GM18498 (cell line): ENCODE data around the gene MRPL37.

Experiments
- ATAC-seq: cut with Tn5 transposase; IDR thresholded peaks from one replicate; pipeline ENCODE4 v1.9.1; 2021; ENCODE audit warnings: mild to moderate bottlenecking, moderate library complexity; ENCODE audit not compliant: unreplicated experiment

The MRPL37 gene

DNA sequence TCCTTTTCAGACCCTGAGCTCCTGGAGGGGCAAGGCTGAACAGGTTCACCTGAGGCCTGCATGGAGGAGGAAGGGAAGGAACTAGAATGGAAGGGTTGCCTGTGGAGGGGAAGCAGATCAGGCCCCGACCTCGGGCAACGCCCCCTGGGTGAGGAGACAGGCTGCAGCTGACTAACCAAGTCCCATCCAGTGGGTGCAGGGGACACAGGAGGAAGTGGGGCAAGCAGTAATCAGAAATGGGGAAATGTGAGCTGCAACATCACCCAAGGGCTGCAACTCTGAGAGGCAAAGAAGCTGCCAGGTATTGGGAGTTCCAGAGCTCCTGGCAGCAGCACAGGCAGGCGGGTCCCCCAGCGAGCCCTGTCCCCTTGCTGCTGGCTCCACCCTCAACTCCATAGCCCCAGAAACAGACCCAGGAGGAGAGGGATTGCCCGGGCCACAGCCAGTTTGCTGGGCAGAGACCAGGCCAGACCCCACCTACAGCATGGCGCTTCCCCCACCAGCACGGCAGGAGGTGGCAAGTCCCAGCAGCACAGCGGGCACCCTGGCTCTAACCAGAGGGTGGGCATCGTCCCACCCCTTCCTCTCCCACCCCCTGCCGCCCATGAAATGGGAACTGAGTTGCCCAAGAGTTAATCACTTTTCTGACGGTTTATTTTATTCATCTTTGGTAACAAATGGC is 38.5 kb downstream of the MRPL37 start:
- no peak for ATAC-seq

DNA sequence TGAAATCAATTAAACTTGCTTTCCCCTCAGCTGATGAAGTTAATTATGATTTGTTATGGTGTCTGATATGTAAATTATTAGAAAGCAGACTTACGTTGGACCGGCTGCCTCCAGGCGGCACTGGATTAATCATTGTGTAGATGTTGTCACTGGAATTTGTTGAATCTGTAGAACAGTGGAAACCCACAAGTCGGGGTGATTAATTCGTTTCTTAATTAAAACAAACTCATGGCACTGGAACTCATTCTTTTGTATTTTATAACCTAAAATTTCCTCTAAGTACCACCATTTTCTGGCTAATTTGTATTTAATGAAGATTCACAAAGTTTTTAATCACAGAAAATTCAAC is 39.0 kb downstream of the MRPL37 start:
- no peak for ATAC-seq

DNA sequence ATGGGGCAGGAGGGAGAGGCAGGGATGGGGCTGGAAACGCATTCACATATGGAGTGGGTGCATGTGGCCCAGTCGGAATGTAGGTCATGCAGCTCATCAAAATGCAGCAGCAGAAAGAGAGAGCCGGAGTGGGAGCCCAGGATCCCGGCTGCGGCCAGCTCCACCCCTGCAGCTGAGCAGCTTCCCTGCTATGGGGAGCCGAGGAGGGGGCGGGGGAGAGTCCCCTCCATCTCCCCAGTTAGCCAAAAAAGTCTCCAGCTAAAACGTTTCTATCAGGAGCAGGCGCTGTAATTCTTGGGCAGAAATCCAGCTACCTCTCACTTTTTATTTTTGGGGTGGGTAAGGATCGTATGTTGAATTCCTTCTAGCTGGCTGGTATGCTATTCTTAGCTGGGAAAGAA is 39.7 kb downstream of the MRPL37 start:
- no peak for ATAC-seq

DNA sequence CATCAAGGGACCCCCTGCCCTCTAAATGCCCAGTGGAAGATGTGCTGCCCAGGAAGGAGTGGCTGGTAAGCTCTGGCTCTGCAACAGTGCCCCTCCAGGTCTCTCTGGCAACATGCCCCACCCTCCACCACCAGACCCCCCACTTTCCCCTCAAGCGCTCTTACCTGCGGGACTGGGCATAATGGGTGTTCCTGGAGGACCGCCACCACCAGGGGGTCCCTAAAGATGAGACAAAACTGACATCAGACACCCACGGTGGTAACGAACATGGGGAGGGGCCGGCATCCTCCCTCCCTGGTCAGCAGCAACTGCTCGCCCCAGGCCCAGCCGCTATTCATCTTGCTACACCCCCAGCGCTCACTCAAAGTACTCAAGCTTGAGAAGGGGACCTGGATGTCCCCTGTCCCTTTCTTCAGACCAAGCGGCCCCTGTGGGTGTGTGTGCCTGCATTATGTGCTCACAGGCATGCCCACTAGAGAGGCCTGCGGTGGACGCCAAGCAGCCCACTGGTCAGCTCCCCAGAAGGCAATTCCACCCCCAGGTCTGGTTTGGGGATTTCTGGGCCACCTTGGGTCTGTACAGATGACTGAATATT is 40.9 kb downstream of the MRPL37 start:
- ATAC-seq, result no peak

DNA sequence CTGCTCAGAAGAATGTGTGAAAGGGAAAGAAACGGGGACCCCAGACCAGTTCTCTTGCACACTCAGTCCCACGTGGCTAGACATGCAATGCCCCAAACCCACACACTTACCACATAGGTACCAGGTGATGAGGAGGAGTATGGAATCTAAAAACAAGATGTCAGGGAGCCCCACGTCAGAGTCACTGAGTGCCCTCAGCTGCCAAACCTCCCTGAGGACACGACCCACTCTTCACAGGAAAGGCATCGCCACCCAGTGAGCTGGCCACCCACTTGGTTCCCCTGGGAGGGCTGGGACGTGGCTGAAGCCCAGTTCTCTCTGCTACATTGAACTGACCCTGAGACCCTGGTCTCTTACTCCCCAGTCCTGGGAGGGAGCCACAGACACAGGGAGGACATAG is 41.4 kb downstream of the MRPL37 start:
- no peak for ATAC-seq

DNA sequence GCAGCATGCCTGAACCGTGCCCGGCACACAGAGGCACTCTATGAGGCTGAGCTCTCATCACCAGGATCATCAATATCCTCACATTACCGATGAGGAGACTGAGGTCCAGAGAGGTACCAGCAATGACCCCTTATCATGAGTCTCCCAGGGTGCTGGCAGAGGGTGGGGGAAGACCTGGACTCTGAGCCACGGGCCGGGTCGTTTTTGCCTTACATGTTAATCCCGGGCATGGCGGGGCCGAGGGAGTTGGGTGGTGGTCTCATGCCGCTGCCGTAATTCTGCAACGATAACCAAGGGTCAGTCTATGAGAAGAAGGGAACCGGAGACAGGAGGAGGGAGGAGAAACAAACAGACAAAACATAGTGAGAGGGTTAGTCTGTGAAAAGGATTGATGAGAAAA is 43.1 kb downstream of the MRPL37 start:
- ATAC-seq, result no peak

DNA sequence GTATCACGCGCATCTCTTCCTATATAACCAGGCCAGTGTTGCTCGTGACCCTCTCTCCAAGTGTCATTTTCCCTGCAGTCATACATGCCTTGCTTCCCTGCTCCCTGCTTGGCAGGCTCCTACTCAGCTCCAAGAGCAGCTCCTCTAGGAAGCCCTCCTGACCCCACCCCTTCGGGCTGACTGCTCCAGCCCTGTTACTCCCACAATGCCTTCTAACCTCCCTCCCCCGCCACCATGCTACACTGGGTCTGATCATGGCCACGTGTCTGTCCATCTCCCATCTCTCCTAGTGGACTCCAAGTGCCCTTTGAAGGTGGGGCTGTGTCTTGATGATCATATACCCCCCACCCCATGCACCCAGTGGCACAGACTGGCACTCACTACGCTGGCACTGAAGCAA is 44.7 kb downstream of the MRPL37 start:
- ATAC-seq, result no peak

DNA sequence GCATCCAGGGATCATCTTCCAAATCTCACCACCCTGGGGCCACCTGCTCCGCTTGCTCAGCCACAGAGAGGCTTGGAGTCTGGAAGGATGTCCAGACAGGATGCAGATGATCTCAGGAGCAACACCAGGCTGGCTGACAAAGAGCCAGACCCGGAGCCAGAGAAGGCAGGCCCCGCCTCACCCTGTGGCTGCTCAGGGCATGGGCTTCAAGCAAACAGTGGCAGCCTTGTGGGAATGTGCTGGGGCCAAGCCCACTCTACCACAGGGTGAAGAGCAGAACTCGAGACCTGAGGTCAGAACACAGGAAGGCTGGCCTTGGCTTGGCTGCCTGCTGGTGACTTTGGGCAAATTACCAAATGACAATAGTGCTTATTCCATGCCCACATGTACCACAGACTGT is 45.5 kb downstream of the MRPL37 start:
- no peak for ATAC-seq

DNA sequence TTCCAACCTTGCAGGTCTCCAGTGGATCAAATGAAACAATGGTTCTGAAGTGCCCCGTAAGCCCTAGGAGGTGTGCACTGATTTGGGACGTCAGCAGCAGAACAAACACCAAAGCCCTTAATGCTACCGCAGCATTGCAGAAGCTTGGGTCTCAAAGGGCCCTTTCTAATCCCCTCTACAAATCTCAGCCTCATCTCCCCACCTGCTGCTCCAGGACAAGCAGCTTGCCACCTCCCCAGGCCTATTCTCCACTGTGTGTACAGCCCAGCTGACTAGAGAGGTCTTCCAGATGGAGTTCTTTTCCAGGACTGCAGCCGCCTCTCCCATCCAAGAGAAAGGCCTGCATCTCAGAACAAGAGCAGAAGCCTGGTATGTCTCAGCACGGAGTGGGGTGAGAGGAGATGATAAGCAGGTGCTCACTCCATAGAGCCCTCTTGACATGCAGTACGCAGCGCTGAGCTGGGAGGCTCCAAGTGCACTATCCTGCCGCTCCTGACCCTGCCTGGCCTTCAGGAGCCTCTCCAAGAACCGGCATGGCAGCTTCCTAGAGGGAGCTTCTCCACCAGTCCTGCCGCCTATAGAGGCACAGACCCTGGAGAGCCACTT is 46.3 kb downstream of the MRPL37 start:
- no peak for ATAC-seq

DNA sequence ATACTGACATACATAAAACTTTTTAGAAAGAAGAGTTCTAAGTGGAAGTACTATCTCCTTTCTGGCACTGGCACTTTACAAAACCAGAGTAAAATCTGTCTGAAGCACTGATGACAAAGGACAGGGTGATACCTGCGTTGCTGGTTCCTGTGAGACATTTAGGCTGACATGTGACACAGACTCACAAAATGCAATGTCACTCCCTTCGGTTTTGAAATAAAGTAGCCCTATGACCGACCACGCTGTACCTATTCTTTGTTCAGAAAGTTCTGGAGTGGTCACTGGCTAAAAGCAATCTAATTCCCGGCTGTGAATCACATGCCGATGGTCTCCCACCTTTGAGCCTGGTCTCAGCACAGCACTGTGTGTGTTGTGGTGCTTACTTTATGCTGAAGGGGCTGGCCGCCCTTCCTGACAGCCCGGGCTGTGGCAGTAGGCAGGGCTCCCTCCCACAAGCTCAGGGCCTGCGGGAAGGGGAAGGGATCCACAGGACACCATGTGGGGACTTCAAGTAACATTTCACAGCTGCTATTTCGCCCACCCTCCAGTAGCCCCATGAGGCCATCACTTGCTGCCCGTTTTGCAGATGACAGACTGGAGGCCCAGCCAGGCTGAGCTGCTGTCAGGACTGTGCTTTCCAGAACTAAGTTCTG is 48.0 kb downstream of the MRPL37 start:
- ATAC-seq, result no peak

DNA sequence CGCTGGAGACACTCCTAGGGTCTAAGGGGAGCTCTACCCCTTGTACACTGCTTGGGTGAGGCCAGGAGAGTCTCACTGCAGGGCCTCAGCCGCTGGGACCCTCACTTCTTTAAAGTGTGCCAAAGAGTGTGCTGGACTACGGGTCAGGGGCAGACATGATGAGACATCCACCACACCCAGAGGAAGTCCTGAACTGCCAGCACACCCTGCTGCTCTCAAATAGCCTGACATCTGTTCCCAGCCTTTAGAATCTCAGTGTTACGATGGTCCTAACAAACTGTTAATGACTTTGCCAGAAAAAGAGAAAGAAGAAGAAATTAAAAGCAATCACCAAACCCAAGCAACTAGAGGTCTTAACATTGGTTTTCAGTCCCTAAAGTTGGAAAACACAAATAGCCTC is 49.0 kb downstream of the MRPL37 start:
- no peak for ATAC-seq

DNA sequence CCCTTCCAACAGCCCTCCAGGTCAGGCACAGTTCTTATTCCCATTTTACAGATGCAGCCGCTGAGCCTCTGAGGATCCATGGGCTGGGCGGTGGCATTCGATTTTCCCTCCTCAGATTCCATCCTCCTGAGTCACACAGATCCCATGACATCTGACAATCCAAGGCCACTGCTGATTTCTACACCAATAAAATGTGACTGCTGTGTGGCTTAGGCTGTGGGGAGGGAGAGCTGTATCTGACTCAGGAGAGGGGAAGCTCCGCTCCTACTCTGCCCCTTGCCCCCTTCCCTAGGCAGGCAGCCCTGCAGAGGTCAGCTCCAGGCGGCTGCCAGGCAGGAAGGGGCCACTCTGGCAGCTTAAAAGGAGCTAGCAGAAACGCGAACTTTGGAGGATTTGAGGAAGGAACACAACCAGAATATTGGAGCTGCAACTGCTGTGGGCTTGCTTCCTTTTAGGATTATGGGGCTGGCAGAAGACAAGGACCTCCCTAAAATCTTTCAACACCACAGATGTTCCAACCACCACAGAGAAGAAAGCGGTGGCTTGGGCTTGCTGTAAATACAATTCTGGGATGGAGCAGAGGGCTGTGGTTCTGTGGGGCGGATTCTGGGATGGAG is 50.0 kb downstream of the MRPL37 start:
- ATAC-seq, result no peak

DNA sequence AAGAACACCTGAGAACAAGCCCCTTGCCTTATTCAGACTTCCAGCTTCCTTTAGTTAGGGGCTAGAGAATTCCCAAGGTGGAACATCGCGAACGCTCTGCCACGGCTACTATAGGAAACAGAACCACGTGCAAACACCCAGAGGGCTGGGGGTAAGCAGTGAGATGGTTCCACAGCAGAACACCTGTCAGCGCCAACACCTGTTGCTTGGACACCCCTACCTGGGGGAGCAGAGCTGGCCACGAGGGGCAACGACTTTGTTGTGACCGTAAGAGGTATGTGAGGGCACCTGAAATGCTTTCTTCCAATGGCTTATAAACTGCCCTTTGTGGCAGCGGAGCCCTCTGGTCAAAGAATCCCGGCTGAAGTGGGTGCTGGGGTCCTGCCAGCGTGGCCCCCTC is 50.7 kb downstream of the MRPL37 start:
- ATAC-seq, result no peak

DNA sequence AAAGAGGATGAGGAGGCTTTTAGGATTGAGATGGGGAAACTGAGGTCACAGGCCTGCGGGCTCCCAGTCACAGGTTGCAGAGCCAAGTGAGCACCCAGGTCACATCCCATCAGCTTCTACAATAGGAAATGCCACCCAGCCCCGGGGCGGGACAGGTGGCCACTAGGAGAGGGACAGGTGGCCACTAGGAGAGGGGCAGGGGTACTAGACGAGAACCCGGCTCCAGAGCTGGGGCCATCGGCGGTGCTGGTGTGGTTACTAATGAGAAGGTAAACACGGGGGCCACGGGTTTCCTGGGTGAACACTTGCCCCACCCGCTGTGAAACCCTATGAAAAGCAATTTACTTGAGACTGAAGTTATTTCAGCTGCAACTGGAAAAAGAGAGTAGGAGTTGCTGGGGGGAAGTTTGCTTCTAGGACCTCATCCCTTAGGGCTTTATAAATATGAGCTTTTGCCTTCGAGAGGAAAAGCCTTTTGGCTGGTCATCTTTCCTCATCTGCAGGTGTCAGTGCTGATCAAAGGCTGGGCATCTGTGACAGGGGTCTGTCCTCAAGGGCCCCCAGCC is 52.5 kb downstream of the MRPL37 start:
- no peak for ATAC-seq

DNA sequence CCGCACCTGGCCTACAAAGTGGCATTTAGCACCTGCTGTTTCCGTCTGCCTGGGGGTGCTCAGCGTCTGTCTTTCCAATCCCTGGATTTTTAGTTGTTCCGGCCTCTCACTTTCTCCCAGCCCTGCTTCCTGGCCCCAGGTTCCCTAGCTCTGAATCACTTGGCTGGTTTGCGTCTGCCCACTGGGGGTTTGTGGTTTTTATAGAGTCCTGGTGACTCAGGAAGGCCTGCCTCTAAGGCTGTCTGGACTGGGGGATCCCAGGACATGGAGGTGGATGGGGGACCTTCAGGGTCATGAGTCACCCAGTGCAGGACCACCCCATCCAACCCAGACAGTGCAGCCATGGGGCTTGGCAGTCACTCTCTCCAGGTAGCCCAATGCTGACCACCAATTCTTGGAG is 53.5 kb downstream of the MRPL37 start:
- no peak for ATAC-seq

DNA sequence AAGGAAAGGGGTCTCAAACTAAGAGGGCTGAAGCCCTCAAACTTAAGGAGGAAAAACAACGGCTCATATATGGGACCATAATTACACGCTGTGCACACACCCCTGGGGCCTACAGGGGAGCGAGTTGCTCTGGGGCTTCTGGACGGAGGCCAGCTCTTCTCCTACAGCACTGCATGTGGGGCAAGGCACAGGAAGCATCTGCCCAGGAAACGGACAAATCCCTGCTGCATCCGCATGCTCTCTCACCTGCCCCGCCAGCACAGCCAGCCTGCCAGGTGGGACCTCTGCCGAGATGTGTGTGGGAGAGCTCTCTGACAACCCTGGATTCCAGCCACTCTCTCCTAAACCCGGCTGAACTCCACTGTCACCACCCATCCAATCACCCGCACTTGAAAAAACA is 54.1 kb downstream of the MRPL37 start:
- no peak for ATAC-seq

DNA sequence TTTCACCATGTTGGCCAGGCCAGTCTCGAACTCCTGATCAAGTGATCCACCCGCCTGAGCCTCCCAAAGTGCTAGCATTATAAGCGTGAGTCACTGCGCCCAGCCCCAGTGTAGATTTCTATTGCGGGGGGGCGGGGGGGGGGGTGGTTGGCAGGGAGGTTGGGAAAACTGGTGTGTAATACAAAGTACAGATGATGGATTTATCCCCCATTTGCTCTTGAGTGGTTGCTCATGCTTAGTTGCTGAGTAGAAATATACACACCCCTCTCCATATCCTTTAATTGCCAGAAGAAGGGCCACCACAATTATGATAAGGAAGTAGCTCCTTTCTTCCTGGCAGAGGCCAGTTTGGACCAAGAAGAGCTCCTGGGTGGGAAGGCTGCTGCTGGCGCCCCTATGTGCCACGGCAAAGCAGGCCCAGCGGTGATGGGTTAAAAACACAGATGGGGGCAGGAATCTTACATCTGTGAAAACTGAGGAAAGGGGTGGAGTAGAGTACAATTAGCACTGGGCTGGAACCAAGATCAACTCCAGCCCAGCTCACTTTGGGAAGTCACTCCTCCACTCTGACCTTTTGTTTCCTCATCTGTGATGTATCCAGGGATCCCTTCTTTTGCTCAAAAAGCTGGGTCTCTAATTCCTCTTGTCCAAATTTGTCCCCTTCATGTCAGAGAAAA is 55.2 kb downstream of the MRPL37 start:
- ATAC-seq, result no peak

DNA sequence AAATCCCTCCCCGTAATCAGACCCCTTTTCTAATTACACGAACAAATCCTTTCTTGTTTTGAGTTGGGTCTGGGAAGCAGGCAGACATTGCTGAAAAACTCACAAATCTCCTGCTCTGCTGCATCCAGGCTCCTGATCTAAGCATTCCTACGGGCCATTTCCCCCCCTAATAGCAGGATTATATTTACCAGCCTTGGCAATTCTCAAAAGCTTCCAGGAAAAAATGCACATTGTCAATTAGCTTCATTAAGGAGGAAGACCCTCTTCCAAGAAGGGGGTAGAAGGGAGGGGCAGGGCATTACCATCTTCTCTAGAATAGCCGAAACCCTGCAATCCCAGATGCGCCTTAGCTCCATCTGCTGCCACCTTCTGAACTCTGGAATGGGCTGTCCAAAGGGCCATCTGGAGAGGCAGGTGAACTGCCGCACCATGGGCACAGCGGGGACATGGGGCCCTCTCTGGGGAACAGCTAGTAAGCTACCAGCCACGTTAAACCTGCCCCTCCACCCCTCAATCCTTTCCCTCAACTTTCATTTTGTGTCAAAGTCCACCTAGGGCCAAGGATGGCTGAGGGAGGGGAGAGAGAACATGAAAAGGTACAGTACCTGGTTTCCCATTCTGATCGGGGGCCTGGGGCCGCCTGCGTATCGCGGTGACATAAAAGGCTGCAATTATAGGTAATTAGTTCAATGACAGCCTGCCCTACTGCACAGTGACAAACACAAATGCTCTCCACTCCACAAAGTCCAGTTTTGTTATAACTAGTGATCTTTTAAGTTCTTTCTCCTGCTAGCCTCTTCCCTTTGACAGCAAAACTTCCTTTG is 56.8 kb downstream of the MRPL37 start:
- ATAC-seq, result no peak

DNA sequence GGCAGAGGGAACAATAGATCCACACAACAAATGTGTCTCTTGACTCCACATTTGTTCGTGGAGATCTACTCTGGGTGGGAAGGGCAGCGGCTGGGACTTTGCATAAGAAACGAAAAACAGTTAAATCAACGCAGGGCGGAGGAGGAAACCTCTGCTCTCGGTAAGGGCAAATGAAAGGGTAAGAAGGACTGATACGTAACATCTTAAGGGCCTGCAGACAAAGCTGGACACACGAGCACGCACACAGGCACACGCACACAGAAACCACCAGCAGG is 57.3 kb downstream of the MRPL37 start:
- ATAC-seq, result no peak

DNA sequence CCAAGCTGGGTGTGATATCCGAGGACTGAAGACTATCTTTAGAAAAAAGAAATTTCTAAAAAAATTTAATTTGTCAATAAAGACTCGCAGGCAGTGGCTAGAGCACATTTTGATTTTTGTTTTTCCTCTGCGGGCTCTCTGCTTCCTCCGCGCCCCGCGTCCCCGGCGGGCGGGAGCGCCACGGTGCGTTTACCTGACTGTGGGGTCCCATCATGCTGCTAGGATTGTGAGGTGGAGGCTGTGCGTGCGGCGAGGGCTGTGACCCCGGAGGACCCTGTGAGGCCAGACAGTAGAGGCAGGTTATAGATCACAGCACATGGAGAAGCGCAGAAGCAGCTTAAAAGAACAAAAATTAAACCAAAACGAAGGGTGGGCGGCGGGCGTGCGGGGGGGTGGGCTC is 57.9 kb downstream of the MRPL37 start:
- ATAC-seq, result no peak
